ENCODE measurements around the gene TRIM13.

Gene TRIM13

DNA sequence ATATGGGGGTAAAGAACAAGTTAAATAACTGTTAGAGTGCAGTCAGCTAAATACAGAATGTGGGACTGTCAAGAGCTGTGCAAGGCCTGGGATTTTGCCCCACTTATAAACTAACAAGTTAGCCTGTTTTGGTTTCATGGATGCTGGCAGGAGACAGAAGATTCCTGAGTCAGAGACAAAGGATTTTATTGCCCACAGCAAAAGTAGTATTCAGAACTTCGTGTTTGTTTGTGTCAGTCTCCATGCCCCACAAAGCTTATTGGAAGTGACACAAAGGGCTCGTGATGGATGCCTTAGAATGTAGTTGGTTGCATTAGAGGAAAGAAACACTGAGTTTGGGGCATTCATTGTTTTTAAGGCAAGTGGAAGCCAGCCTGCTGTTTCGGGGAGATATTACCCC lies 38.5 kb upstream of the TRIM13 start:
- no peak for DNase-seq (ENCODE audit: low spot score)
- TF ChIP-seq, protein P1, sequence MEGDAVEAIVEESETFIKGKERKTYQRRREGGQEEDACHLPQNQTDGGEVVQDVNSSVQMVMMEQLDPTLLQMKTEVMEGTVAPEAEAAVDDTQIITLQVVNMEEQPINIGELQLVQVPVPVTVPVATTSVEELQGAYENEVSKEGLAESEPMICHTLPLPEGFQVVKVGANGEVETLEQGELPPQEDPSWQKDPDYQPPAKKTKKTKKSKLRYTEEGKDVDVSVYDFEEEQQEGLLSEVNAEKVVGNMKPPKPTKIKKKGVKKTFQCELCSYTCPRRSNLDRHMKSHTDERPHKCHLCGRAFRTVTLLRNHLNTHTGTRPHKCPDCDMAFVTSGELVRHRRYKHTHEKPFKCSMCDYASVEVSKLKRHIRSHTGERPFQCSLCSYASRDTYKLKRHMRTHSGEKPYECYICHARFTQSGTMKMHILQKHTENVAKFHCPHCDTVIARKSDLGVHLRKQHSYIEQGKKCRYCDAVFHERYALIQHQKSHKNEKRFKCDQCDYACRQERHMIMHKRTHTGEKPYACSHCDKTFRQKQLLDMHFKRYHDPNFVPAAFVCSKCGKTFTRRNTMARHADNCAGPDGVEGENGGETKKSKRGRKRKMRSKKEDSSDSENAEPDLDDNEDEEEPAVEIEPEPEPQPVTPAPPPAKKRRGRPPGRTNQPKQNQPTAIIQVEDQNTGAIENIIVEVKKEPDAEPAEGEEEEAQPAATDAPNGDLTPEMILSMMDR (conservative IDR thresholded peaks at IDR 0.05; ENCODE audit: low read depth), result no peak
- no peak overlapping the region for H3K27ac ChIP-seq
- CTCF ChIA-PET, result no interaction called here
- POLR2A ChIA-PET (ENCODE audit: low non-redundant PET), result no interaction called here

- POLR2A ChIA-PET (ENCODE audit: low non-redundant PET), result no interaction called here
- TF ChIP-seq, protein P1 (conservative IDR thresholded peaks at IDR 0.05; ENCODE audit: low read depth), result no peak
- CTCF ChIA-PET, result no interaction called here
Measured at GRCh38 chr13:49967456-49967855, 29.4 kb upstream of the TRIM13 start.

DNA sequence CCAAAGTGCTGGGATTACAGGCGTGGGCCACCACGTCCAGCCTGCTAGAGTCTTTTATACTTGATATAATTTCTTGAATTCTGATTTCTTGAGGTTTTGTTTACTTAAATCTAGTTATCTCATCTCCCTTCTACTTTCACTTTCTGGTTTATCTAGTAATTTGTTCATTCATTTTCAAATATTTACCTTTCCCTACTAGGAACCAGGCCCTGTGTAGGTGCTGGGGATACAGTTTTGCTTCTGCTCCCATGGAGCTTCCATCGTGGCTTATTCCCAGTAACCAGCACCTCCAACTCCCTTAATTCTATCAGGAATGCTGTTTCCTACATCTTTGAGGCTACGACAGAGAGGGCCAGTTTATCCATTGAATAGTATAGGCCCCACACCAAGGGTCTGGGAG lies 24.1 kb upstream of the TRIM13 start:
- H3K27ac ChIP-seq, result no peak overlapping the region
- DNase-seq (ENCODE audit: low spot score), result no peak
- ChIA-PET POLR2A (ENCODE audit: low non-redundant PET) (no interaction called here), CTCF (interaction anchor here (0.5 to 0.9 kb wide), 3 partner anchors 25 to 828 kb away, joined by 3 to 6 read pairs (median 3); no protein-coding TSS in a partner anchor)
- TF ChIP-seq, protein P1 (conservative IDR thresholded peaks at IDR 0.05; ENCODE audit: low read depth), result no peak

More at GRCh38 chr13:49967456-49967855, 29.4 kb upstream of the TRIM13 start:
- H3K27ac ChIP-seq, result no peak overlapping the region
- no peak for DNase-seq (ENCODE audit: low spot score)

DNA sequence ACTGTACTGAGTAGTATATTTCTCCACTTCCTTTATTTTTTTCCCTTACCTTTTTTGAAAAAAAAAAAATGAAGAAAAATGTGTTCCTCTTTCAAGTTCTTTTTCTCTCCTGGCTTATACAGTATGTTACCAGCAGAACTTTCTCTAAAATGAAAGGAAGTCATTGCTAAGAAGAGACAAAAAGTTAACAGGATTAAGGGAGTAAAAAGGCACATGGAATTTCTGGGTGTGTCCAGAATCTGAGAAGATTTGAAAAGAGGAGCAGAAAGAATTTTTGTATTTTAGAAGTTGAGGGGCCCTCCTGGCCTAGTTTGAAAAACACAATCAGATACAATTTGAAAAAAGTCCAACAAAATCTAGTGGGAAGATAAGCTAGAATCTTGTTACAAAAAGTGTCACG lies 21.0 kb upstream of the TRIM13 start:
- CTCF ChIA-PET, result interaction anchor here (0.5 to 1.6 kb wide), 4 partner anchors 14 to 1007 kb away, joined by 3 to 11 read pairs (median 3); partner anchors contain the start of gene TRIM13
- POLR2A ChIA-PET (ENCODE audit: low non-redundant PET), result no interaction called here

GRCh38 chr13:49976314-49977258 lies 20.3 kb upstream of the TRIM13 start:
- ChIA-PET POLR2A (ENCODE audit: low non-redundant PET) (no interaction called here), CTCF (interaction anchor here (0.5 to 1.6 kb wide), 14 partner anchors 14 to 1095 kb away, joined by 3 to 11 read pairs (median 3); partner anchors contain the start of genes SPRYD7 and TRIM13)
- H3K27ac ChIP-seq, result no peak overlapping the region
- TF ChIP-seq, protein P1 (conservative IDR thresholded peaks at IDR 0.05; ENCODE audit: low read depth), result peak; percentile 83
- DNase-seq (ENCODE audit: low spot score), result peak; percentile 60

More for the DNA sequence above, 21.0 kb upstream of the TRIM13 start:
- no peak overlapping the region for H3K27ac ChIP-seq
- TF ChIP-seq, protein P1 (conservative IDR thresholded peaks at IDR 0.05; ENCODE audit: low read depth), result no peak
- DNase-seq (ENCODE audit: low spot score), result no peak

- H3K27ac ChIP-seq, result no peak overlapping the region
- CTCF ChIA-PET, result interaction anchor here (0.5 kb wide), 1 partner anchor 1461 kb away, joined by 4 read pairs; no protein-coding TSS in a partner anchor
- TF ChIP-seq, protein P1 (conservative IDR thresholded peaks at IDR 0.05; ENCODE audit: low read depth), result no peak
- POLR2A ChIA-PET (ENCODE audit: low non-redundant PET), result no interaction called here
- no peak for DNase-seq (ENCODE audit: low spot score)
Measured at GRCh38 chr13:49977992-49978391, 18.9 kb upstream of the TRIM13 start.

Data from RWPE1 (cell line).